Activated naive CD4-positive, alpha-beta T cell treated with anti-CD3 and anti-CD28 coated beads, Interleukin-2, amount 50 U/mL, for 72 hours (primary cell): Measurements from ENCODE around the gene UBTD2. TPM values are rescaled to one million over a fixed set of nuclear protein-coding genes. Genes with fewer than 3 reads are reported as not detected.
A peak's percentile ranks its signal among the peaks of the same experiment; 100 is the strongest.
"Not testable (repeated sequence)": the region's sequence is repeated elsewhere in the genome, so short reads cannot be mapped to it uniquely, and the experiment has no call there.

Experiments
- ATAC-seq, 2 donors: fragments of 150-1000 bp; cut with Tn5 transposase; 2 replicates each; pipeline ENCODE4 v1.10.0; 2021; ENCODE audit warnings: mild to moderate bottlenecking in 2 of 2, moderate library complexity in 2 of 2
- DNase-seq, 2 donors: peaks; one replicate each; pipeline ENCODE4 v3.0.0; 2021 to 2022; ENCODE audit warnings: low spot score in 2 of 2
- H3K27ac Mint-ChIP-seq, 2 donors: one replicate each; pipeline ENCODE4 v1.8.0; 2022; ENCODE audit warnings: mild to moderate bottlenecking in 2 of 2, mixed read lengths in 2 of 2
- H3K36me3 Mint-ChIP-seq, 2 donors: one replicate each; pipeline ENCODE4 v1.8.0; 2022; ENCODE audit warnings: mixed read lengths in 2 of 2
- H3K9me3 Mint-ChIP-seq, 2 donors: one replicate each; pipeline ENCODE4 v1.8.0; 2022; ENCODE audit warnings: mixed read lengths in 2 of 2
- total RNA-seq, 2 donors: library from RNA; stranded (reverse); gene quantifications; one replicate each; pipeline ENCODE4 v1.2.3, GENCODE V29; 2022

Gene UBTD2, protein sequence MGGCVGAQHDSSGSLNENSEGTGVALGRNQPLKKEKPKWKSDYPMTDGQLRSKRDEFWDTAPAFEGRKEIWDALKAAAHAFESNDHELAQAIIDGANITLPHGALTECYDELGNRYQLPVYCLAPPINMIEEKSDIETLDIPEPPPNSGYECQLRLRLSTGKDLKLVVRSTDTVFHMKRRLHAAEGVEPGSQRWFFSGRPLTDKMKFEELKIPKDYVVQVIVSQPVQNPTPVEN
- 1 to 10 TPM; 4.4 to 5.3 TPM for total RNA-seq

DNA sequence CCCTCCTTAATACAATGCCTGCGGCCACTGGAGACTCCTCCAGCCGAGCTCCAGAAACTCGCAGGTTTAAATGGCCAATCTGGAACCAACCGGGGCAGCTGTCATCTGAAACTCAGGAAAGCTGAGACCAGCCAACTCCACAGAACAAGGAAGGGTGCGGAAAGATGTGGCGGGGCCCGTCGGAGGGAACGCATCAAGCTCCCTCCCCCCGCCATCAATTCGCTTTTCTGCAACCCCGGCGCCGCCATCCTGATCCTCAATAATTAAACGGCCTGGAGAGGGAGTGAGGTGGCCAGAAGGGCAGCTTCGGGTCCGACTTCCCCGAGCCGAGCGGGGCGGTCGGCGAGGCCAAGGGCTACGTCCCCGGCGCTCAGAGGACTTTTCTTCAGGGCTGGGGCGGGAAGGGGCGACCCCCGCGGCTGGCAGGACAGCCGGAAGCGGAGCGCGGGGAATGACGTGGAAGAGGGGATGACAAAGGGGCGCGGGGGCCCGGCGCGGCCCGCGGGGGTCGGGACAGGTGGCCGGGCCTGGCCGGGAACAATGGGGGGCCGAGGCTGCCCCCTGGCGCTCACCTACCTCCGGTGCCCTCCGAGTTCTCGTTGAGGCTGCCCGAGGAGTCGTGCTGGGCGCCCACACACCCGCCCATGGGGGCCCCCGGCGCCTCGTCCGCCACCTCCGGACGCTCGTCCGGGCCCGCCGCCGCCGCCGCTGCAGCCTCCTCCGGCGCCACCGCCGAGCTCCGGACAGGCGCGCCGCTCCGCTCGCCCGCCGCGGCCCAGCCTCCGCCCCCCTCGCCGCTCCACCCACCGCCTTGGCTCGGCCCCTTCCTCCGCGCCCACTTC is at the start of gene UBTD2:
Gene UBTD2 (minus strand): TSS at position 745 of the 842 bp plus-strand sequence. CDS start 99 bp downstream, at position 646.
- H3K27ac Mint-ChIP-seq: peak within 1 kb of the TSS; percentile 80 to 95
- H3K9me3 Mint-ChIP-seq: no peaks in the 10 kb centered on the region
- H3K36me3 Mint-ChIP-seq: peaks cover 0 to 4% of the 10 kb centered on the region in 2 donors
- DNase-seq (peak in 1 of 2 donors; percentile 78), ATAC-seq (peak; percentile 86 to 92)

DNA sequence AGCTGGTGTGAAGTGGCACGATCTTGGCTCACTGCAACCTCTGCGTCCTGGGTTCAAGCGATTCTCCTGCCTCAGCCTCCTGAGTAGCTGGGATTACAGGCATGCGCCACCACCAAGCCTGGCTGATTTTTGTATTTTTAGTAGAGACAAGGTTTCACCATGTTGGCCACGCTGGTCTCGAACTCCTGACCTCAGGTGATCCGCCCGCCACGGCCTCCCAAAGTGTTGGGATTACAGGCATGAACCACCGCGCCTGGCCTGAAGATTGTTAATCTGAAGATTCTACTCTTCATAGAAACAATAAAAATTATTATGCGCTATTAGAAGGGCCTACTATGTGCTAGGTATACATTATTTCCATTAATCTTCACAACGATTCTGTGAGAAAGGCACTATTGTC is 43.3 kb upstream of the UBTD2 start:
- DNase-seq, ATAC-seq, H3K27ac Mint-ChIP-seq: not testable (repeated sequence)

DNA sequence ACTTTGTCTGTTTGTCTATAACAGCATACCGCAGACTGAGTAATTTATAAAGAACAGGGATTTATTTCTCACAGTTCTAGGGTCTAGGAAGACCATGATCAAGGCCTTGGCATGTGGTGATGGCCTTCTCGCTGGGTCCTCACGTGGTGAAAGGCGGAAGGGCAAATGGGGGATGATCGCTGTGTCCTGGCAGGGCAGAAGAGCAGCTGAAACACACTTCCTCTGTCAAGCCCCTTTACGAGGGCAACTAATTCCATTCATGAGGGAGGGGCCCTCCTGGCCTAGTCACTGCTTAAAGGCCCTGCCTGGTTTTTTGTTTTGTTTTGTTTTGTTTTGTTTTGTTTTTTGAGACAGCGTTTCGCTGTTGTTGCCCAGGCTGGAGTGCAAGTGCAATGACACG is 41.9 kb upstream of the UBTD2 start:
- H3K27ac Mint-ChIP-seq: no peak overlapping the region
- DNase-seq (no peak), ATAC-seq (no peak)
- H3K36me3 Mint-ChIP-seq: no peaks in the 10 kb centered on the region
- no peaks in the 10 kb centered on the region for H3K9me3 Mint-ChIP-seq

More for the DNA sequence above, 43.3 kb upstream of the UBTD2 start:
- not testable (repeated sequence) for H3K9me3 Mint-ChIP-seq, H3K36me3 Mint-ChIP-seq

DNA sequence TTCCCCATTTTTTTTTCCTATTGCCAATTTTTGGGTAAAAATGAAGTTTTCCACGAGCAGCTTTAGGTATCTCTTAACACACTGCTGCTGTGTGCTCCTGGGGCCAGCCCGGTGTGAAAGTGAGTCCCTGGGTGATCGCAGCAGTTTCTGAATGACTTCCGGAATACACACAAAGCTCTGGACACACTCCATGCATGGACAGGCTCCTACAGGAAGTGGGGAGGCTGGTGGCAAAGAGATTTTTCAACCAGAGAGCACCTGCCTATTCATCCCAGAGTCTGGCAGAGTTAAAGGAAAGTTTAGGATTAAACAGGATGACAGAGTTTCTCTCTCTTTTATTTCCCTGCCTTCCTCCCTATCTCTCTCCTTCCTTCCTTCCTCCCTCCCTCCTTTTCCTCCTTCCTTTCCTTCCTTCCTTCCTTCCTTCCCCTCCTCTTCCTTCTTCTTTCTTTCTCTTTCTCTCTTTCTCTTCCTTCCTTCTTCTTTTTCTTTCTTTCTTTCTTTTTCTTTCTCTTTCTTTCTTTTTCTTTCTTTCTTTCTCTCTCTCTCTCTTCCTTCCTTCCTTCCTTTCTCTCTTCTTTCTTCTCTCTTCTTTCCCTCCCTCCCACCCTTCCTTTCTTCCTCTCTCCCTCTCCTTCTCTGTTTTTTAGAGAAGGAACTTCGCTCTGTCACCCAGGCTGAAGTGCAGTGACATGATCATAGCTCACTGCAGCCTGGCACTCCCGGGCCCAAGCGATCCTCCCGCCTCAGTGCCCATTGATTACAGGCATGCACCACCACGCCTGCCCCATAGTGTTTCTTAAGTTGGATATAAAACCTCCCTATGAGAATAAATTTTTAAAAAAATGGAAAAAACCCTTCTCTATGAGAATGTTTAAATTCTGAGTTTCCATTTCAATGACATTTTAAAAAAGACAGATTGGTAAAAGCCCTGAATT is 38.7 kb upstream of the UBTD2 start:
- DNase-seq: no peak
- H3K27ac Mint-ChIP-seq: peak overlapping the region in 1 of 2 donors; percentile 33
- H3K36me3 Mint-ChIP-seq: no peaks in the 10 kb centered on the region
- no peak for ATAC-seq
- no peaks in the 10 kb centered on the region for H3K9me3 Mint-ChIP-seq

- DNase-seq: no peak
- H3K36me3 Mint-ChIP-seq: no peaks in the 10 kb centered on the region
- H3K9me3 Mint-ChIP-seq: no peaks in the 10 kb centered on the region
- H3K27ac Mint-ChIP-seq: no peak overlapping the region
- no peak for ATAC-seq
Observed at GRCh38 chr5:172321593-172321992, 38.0 kb upstream of the UBTD2 start.

DNA sequence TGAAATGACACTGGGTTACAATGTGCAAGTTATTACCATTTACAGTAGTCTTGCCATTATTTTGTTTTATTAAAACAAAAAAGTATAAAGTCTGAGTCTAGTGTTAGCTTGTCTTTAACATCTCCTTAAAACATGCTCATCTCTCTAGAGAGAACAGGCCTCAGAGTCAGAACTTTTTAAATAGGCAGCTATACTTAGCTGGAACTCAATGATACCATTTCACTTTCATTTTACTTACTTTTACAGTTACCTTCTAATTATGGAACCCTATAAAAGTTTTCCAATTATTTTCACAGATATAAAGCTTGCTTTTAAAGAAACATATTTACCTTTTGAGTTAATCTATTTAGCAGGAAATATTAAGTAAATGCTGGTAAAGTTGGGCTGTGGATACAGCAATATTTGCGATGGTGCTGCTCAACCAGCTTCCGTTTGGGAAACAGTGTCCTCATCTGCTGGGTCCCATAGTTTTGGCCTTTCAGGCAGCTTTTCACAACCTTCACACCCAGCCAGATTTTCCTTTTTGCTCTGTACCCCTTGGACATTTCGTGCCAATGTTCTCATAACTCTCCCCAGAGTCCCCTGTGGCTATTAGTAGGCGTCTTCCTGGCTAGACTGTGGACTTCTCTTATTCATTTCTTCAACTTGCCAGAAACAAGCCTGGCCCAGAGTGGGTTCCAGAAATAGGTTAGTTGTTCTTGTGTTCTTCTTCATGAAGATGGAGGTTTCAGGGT is 36.3 kb upstream of the UBTD2 start:
- ATAC-seq (no peak), DNase-seq (no peak)
- no peaks in the 10 kb centered on the region for H3K9me3 Mint-ChIP-seq
- no peaks in the 10 kb centered on the region for H3K36me3 Mint-ChIP-seq
- no peak overlapping the region for H3K27ac Mint-ChIP-seq

DNA sequence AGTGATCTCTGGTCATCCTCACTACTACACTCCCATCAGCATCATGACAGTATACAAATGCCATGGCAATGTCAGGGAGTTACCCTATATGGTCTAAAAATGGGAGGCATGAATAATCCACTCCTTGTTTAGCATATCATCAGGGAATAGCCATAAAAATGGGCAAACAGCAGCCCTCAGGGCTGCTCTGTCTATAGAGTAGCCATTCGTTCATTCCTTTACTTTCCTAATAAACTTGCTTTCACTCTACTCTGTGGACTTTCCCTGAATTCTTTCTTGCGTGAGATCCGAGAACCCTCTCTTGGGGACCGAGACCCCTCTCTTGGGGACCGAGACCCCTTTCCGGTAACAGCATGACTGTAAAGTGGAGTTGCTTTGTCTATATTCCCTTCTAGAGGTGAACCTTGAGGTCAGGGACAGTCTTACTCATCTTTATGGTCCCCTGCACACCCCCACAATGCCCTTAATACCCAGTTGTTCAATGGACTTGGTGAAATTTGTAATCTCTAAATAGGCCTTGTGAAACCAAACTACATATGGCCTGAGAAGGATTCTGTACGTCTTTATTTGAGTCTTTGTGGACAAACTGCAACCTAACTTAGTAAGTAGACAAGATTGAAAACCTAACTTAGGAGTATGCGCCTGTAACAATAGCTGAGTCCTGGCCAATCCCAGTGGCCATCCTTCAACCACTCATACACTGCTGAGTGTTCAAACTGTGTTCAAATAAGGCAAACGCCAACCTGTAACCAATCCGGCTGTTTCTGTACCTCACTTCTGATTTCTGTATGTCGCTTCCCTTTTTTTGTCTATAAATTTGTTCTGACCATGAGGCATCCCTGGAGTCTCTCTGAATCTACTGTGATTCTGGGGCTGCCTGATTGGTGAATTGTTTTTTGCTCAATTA is 32.3 kb upstream of the UBTD2 start:
- Mint-ChIP-seq H3K9me3 (no peaks in the 10 kb centered on the region), H3K27ac (no peak overlapping the region), H3K36me3 (no peaks in the 10 kb centered on the region)
- no peak for ATAC-seq
- no peak for DNase-seq

- no peak for DNase-seq
- ATAC-seq: no peak
- Mint-ChIP-seq H3K9me3 (no peaks in the 10 kb centered on the region), H3K27ac (no peak overlapping the region), H3K36me3 (no peaks in the 10 kb centered on the region)
Observed at GRCh38 chr5:172313915-172314314, 30.4 kb upstream of the UBTD2 start.

DNA sequence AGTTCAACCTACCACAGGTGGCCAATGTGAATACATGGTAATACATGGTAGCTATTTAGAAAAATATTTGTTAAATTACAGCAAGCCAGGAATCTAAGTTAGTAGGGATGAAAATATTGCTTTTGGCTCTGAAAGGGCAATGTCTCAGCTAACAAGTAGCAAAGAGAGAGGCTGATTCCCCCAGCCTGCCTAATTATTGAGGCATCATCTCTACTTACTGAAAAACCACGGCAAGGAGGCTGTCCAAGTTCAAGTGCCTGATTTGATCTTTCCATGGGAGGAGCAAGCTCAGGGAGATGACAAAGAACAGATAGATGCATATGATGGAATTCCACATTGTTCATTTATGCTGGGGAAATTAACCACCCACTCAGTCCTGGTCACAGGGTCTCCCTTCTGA is 28.7 kb upstream of the UBTD2 start:
- H3K36me3 Mint-ChIP-seq: no peaks in the 10 kb centered on the region
- DNase-seq (no peak), ATAC-seq (no peak)
- no peaks in the 10 kb centered on the region for H3K9me3 Mint-ChIP-seq
- H3K27ac Mint-ChIP-seq: no peak overlapping the region

- Mint-ChIP-seq H3K36me3 (no peaks in the 10 kb centered on the region), H3K27ac (no peak overlapping the region), H3K9me3 (no peaks in the 10 kb centered on the region)
- DNase-seq: no peak
- no peak for ATAC-seq
Observed at GRCh38 chr5:172311605-172312004, 28.0 kb upstream of the UBTD2 start.

- ATAC-seq (no peak), DNase-seq (no peak)
- no peak overlapping the region for H3K27ac Mint-ChIP-seq
- H3K9me3 Mint-ChIP-seq: no peaks in the 10 kb centered on the region
- no peaks in the 10 kb centered on the region for H3K36me3 Mint-ChIP-seq
Observed at GRCh38 chr5:172311026-172311425, 27.5 kb upstream of the UBTD2 start.

DNA sequence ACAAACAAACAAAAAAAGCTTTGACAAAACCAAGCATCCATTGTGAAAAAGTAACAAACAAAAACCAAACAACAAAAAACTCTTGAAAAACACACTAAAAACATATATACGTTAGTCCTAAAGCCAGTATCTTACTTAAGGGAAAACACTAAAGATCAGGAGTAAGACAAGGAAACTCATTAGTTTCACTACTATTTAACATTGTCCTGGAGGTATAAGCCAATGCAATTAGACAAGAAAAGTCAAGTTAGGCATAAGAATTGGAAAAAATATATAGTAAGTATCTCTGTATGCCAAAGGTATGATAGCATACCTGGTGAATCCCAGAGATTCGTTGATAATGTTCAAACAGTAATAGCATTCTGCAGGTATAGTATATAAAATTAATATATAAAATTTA is 21.8 kb upstream of the UBTD2 start:
- no peaks in the 10 kb centered on the region for H3K9me3 Mint-ChIP-seq
- no peaks in the 10 kb centered on the region for H3K36me3 Mint-ChIP-seq
- DNase-seq (no peak), ATAC-seq (no peak)
- H3K27ac Mint-ChIP-seq: no peak overlapping the region

DNA sequence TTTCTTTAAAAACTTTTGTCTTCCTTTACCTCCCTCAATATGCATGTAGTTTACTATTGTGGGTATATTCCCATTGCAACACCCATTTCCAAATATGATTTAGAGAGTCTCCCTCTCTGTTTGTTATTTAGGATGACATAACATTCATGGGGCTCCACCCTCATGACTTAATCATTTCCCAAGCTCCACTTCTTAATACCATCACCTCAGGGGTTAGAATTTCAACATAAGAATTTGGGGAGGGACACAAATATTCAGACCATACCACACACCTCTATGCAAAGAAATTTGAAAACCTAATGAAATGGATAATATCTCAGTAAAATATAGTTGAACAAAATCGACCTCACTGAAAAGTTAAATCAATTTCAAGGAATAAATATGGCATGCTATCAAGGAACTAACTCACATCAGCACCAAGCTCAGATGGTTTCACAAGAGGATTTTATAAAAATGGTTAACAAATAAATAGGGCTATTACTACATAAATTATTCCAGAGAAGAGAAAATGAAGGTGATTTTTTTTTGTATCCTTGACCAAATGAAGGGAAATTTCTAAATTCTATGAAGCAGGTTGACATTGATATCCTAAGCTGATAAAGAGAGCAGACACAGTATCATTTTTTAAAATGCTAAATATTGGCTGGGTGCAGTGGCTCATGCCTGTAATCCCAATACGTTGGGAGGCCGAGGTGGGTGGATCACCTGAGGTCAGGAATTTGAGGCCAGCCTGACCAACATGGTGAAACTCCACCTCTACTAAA is 20.2 kb upstream of the UBTD2 start:
- H3K9me3 Mint-ChIP-seq: no peaks in the 10 kb centered on the region
- no peak for DNase-seq

GRCh38 chr5:172303162-172303561 is 19.6 kb upstream of the UBTD2 start:
- H3K27ac Mint-ChIP-seq: no peak overlapping the region
- no peak for ATAC-seq
- H3K9me3 Mint-ChIP-seq: no peaks in the 10 kb centered on the region
- H3K36me3 Mint-ChIP-seq: no peaks in the 10 kb centered on the region
- DNase-seq: no peak

More for the DNA sequence above, 20.2 kb upstream of the UBTD2 start:
- Mint-ChIP-seq H3K36me3 (no peaks in the 10 kb centered on the region), H3K27ac (no peak overlapping the region)
- no peak for ATAC-seq
